ENCODE results near the gene ZGPAT. TPM values are rescaled to one million over a fixed set of nuclear protein-coding genes. Genes with fewer than 3 reads are reported as not detected.

The ZGPAT gene
- total and polyA plus RNA-seq, 9 of the 15 experiments (the other 6 are each of a cell fraction or from before 2014, with no cell fraction given) = 0.14 to 26.6 (median 7.4) TPM

DNA sequence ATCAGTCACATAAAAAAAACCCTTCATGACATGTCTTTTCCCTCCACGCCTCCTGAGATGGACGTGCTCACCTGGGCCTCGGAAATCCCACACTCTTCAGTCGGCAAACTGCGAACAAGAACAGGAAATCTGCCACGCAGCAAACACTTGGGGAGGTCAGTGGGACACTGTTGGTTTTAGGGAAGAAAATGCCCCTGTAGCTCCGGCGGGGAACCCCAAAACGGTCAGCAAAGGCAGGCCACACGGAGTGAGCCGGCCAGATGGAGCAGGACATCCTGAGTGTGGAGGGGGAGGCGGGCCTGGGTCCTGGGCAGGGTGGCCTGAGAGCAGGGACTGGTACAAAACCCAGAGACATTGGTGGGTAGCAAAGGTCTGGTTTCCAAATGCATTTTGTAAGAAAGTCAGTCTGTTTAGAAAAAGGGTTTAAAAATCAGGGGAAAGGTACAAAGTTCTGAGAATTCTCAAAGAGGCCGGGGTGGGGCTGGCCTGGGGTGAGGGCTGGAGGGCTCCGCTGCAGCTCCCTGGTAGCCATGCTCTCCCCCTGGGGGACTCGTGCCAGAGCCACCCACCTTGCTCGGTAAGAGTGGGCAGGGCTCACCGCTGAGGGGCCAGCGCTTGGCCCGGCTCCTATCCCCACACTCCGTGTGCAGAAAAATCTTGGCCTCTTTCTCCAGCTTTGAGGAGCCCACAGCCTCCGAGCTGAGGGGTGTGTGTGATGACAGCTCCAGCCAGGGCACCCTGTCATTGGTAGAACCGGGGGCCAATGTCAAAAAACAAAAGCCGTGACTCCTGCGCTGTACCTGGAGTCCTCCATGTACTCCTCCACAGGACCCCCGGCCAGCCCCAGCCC, 37.0 kb downstream of the ZGPAT start:
- Histone ChIP-seq H3K27ac (ENCODE audit: extremely low read depth, low read depth, low read length) (no peak overlapping the region), H3K4me2 (ENCODE audit: insufficient read depth, low read length) (no peak overlapping the region), H3K79me2 (ENCODE audit: control insufficient read depth, insufficient read depth, low read length) (peaks cover 16% of the 10 kb centered on the region), H3K27me3 (ENCODE audit: control insufficient read depth in 2 of 2, insufficient read depth in 2 of 2, low read length in 2 of 2) (no peaks in the 10 kb centered on the region), H2AFZ (ENCODE audit: low read depth, low read length) (no peak overlapping the region), H3K9ac (ENCODE audit: insufficient read depth in 1 of 2, low read depth in 2 of 2, low read length in 2 of 2) (peak overlapping the region in 1 of 2 experiments; percentile 48; a peak in 2 of 4 replicates), H3K9me1 (ENCODE audit: control insufficient read depth, insufficient read depth, low read length) (no peaks in the 10 kb centered on the region), H3K4me1 (replicated peaks in 1 of 2; ENCODE audit: control insufficient read depth in 2 of 2, insufficient read depth in 2 of 2, low read length in 2 of 2) (peaks cover 8 to 74% of the 10 kb centered on the region in 2 experiments), H3K9me3 (replicated peaks; ENCODE audit: control insufficient read depth, insufficient read depth, low read depth, low read length) (no peaks in the 10 kb centered on the region), H3K36me3 (ENCODE audit: control insufficient read depth, insufficient read depth, low read length) (peaks cover 31% of the 10 kb centered on the region; the same call in 1 of the 3 replicates), H4K20me1 (replicated peaks; ENCODE audit: control insufficient read depth, insufficient read depth, low read length) (no peaks in the 10 kb centered on the region; the same call in 1 of the 2 replicates), H3K4me3 (no peak overlapping the region)
- 64% methylated on average over 17 of the region's 25 CpGs for WGBS (ENCODE audit: insufficient coverage, low coverage, missing lambda C conversion rate)
- ChIA-PET POLR2A (interaction anchor here (0.6 to 2.2 kb wide), 4 partner anchors 11 to 47 kb away, joined by 3 to 7 read pairs (median 4); partner anchors contain the start of genes ARFRP1 and ZGPAT), CTCF (ENCODE audit: low intra/inter-chr PET ratio) (no interaction called here)
- FAIRE-seq (no peak), ATAC-seq (no peak), DNase-seq (ENCODE audit: extremely low read depth in 1 of 4, low spot score in 3 of 4) (no peak)
- in situ Hi-C loops (cut with MboI) (no loop called here), intact Hi-C loops (cut with micrococcal nuclease) (no loop called here)
- BruUV-seq (replicated peaks) = no TSS peak
- TF ChIP-seq POLR2AphosphoS2 (IDR thresholded peaks at IDR 0.05; ENCODE audit: low read length) = peak; percentile 48; the same call in 1 of the 2 replicates
- TF ChIP-seq POLR2G (IDR thresholded peaks at IDR 0.05; ENCODE audit: low read depth, low read length) = peak; percentile 63
- TF ChIP-seq ZNF165 (CRISPR knock-in tag; IDR thresholded peaks at IDR 0.05; ENCODE audit: borderline replicate concordance) = no peak
- no peak for TF ChIP-seq ARID2 (IDR thresholded peaks at IDR 0.05)
- TF ChIP-seq MED1 (CRISPR knock-in tag; IDR thresholded peaks at IDR 0.05; ENCODE audit: borderline replicate concordance) = no peak
- TF ChIP-seq ZKSCAN8 (CRISPR knock-in tag; IDR thresholded peaks at IDR 0.05) = no peak
- no peak for TF ChIP-seq ZNF232 (CRISPR knock-in tag; IDR thresholded peaks at IDR 0.05)
- TF ChIP-seq ETS2 (tag; IDR thresholded peaks at IDR 0.05; ENCODE audit: borderline replicate concordance, poor library complexity, severe bottlenecking) = no peak
- TF ChIP-seq ZNF407 (IDR thresholded peaks at IDR 0.05; ENCODE audit: low read depth) = no peak
- no peak for TF ChIP-seq KLF10 (CRISPR knock-in tag; IDR thresholded peaks at IDR 0.05)
- TF ChIP-seq, protein P1, sequence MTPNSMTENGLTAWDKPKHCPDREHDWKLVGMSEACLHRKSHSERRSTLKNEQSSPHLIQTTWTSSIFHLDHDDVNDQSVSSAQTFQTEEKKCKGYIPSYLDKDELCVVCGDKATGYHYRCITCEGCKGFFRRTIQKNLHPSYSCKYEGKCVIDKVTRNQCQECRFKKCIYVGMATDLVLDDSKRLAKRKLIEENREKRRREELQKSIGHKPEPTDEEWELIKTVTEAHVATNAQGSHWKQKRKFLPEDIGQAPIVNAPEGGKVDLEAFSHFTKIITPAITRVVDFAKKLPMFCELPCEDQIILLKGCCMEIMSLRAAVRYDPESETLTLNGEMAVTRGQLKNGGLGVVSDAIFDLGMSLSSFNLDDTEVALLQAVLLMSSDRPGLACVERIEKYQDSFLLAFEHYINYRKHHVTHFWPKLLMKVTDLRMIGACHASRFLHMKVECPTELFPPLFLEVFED (CRISPR knock-in tag; conservative IDR thresholded peaks at IDR 0.05) = 0 out of 2 replicates have a peak, but pooled peaks have one; percentile 30
- TF ChIP-seq BRD9 (IDR thresholded peaks at IDR 0.05; ENCODE audit: low read depth, partially characterized antibody) = no peak
